Vagina (tissue), 2 donors: ENCODE data around the gene RIMBP3C. TPM values are rescaled to one million over a fixed set of nuclear protein-coding genes. Genes with fewer than 3 reads are reported as not detected.
"Not testable (repeated sequence)": the region's sequence is repeated elsewhere in the genome, so short reads cannot be mapped to it uniquely, and the experiment has no call there.

Source experiments
- DNase-seq, 2 donors: peaks; one replicate each; pipeline ENCODE4 v3.0.0-alpha.2; 2017; ENCODE audit errors: extremely low spot score in 2 of 2
- H3K27ac ChIP-seq: fragments of 200-600 bp; sonication (generic); one replicate; pipeline ENCODE4 v1.5.1; 2019
- H3K27me3 ChIP-seq: fragments of 200-600 bp; sonication (generic); one replicate; pipeline ENCODE4 v1.5.1; 2019
- H3K36me3 ChIP-seq, 2 donors: fragments of 200-600 bp; sonication (generic); one replicate each; pipeline ENCODE4 v1.5.1; 2017 to 2019
- H3K4me1 ChIP-seq: fragments of 200-600 bp; sonication (generic); one replicate; pipeline ENCODE4 v1.5.1; 2019
- H3K4me3 ChIP-seq, 2 donors: fragments of 200-600 bp; sonication (generic); 1 replicate in 1 of 2; 2 replicates in 1 of 2; pipeline ENCODE4 v1.5.1; 2016 to 2019
- H3K9me3 ChIP-seq: fragments of 200-600 bp; sonication (generic); one replicate; pipeline ENCODE4 v1.5.1; 2019
- POLR2A ChIP-seq, 2 donors: fragments of 450-650 bp; IDR thresholded peaks; one replicate each; pipeline ENCODE4 v1.6.1; 2017; ENCODE audit warnings: antibody characterized with exemption in 2 of 2, mild to moderate bottlenecking in 2 of 2, moderate library complexity in 2 of 2
- POLR2AphosphoS5 ChIP-seq, 2 donors: sonication (generic); formaldehyde crosslinking; IDR thresholded peaks; one replicate each; pipeline ENCODE4 v1.9.0; 2017; ENCODE audit warnings: antibody characterized with exemption in 2 of 2, mild to moderate bottlenecking in 2 of 2, low read depth in 1 of 2; ENCODE audit not compliant: insufficient read depth in 1 of 2
- intact Hi-C: fragments of 100-400 bp; cut with DNase I; formaldehyde crosslinking; loops from one replicate; pipeline ENCODE4 v1.15.1; 2023
- total RNA-seq: library from RNA; depleted of rRNA; stranded (reverse); fragments of >200 nt; gene quantifications from one replicate; pipeline ENCODE4 v1.2.3, GENCODE V29; 2016
- TF ChIP-seq, protein P1 (sequence below), 3 experiments: fragments of 450-650 bp in 2 of 3; fragments of 200-600 bp in 1 of 3; sonication (generic) in 1 of 3; IDR thresholded peaks; one replicate each; pipeline ENCODE4 v1.5.1; 2017 to 2019; ENCODE audit warnings: antibody characterized with exemption in 3 of 3, mild to moderate bottlenecking in 2 of 3, moderate library complexity in 2 of 3

Gene RIMBP3C
- total RNA-seq = not detected

DNA sequence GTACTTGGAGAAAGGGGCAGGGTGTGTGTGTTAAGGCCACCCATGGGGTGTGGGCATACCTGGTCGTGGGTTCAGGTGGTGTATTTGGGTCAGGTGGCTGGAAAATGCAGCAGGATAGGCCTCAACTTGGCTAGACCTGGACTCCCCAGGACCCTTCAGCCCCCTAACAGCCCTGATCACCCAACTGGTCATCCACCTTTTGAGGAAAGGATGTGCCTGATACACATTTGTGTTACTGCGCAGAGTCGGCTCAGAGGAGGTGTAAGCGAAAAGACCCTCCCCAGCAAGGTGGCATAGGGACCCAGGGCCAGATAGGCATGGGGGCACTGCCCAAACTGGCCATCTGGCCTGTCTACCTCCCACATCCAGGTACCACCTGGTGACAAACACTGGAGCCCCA, at the start of gene RIMBP3C:
Gene RIMBP3C, minus strand, starts transcription at position 101 of the 400 bp plus-strand sequence. CDS start 485 bp downstream, outside the sequence.
- DNase-seq, H3K4me3 ChIP-seq, H3K9me3 ChIP-seq, H3K27ac ChIP-seq, H3K36me3 ChIP-seq, intact Hi-C loops, H3K27me3 ChIP-seq, H3K4me1 ChIP-seq: not testable (repeated sequence)

- intact Hi-C loops = no loop called here
- H3K4me3 ChIP-seq = no peak overlapping the region
- peaks cover 15% of the 10 kb centered on the region for H3K4me1 ChIP-seq
- H3K9me3 ChIP-seq = no peaks in the 10 kb centered on the region
- TF ChIP-seq POLR2AphosphoS5 (IDR thresholded peaks at IDR 0.05; ENCODE audit: insufficient read depth in 1 of 2, low read depth in 1 of 2) = no peak
- TF ChIP-seq POLR2A (IDR thresholded peaks at IDR 0.05) = no peak
- TF ChIP-seq, protein P1, sequence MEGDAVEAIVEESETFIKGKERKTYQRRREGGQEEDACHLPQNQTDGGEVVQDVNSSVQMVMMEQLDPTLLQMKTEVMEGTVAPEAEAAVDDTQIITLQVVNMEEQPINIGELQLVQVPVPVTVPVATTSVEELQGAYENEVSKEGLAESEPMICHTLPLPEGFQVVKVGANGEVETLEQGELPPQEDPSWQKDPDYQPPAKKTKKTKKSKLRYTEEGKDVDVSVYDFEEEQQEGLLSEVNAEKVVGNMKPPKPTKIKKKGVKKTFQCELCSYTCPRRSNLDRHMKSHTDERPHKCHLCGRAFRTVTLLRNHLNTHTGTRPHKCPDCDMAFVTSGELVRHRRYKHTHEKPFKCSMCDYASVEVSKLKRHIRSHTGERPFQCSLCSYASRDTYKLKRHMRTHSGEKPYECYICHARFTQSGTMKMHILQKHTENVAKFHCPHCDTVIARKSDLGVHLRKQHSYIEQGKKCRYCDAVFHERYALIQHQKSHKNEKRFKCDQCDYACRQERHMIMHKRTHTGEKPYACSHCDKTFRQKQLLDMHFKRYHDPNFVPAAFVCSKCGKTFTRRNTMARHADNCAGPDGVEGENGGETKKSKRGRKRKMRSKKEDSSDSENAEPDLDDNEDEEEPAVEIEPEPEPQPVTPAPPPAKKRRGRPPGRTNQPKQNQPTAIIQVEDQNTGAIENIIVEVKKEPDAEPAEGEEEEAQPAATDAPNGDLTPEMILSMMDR (IDR thresholded peaks at IDR 0.05) = no peak
- H3K36me3 ChIP-seq = peaks cover 0 to 8% of the 10 kb centered on the region in 2 donors
- H3K27me3 ChIP-seq = no peaks in the 10 kb centered on the region
- DNase-seq = no peak
- H3K27ac ChIP-seq = no peak overlapping the region
Observed at GRCh38 chr22:21599053-21599893, 48.0 kb upstream of the RIMBP3C start.

DNA sequence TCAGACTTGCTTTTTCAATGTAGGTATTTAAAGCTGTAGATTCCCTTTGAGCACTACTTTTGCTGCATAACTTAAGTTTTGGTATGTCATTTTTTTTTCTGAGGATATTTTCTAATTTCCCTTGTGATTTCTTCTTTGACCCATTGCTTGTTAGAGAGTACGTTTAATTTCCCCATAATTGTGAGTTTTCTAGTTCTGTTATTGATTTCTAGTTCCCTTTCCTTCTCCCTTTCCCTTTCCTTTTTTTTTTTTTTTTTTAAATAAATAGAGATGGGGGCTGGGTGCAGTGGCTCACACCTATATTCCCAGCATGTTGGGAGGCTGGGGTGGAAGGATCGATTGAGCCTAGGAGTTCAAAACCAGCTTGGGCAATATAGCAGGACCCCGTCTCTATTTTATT, 47.0 kb upstream of the RIMBP3C start:
- H3K27me3 ChIP-seq = no peaks in the 10 kb centered on the region
- H3K4me1 ChIP-seq = peaks cover 15% of the 10 kb centered on the region
- no peak overlapping the region for H3K4me3 ChIP-seq
- H3K9me3 ChIP-seq = no peaks in the 10 kb centered on the region
- no peak overlapping the region for H3K27ac ChIP-seq
- H3K36me3 ChIP-seq = peaks cover 0 to 15% of the 10 kb centered on the region in 2 donors
- DNase-seq = no peak
- intact Hi-C loops = no loop called here
- no peak for TF ChIP-seq POLR2A (IDR thresholded peaks at IDR 0.05)
- TF ChIP-seq POLR2AphosphoS5 (IDR thresholded peaks at IDR 0.05; ENCODE audit: insufficient read depth in 1 of 2, low read depth in 1 of 2) = no peak
- TF ChIP-seq, protein P1 (IDR thresholded peaks at IDR 0.05) = no peak

GRCh38 chr22:21596356-21597135, 45.3 kb upstream of the RIMBP3C start:
- H3K9me3 ChIP-seq, intact Hi-C loops, H3K4me3 ChIP-seq, DNase-seq, H3K27me3 ChIP-seq, H3K27ac ChIP-seq: not testable (repeated sequence)
- peaks cover 0 to 15% of the 10 kb centered on the region in 2 donors for H3K36me3 ChIP-seq
- H3K4me1 ChIP-seq = peaks cover 21% of the 10 kb centered on the region

DNA sequence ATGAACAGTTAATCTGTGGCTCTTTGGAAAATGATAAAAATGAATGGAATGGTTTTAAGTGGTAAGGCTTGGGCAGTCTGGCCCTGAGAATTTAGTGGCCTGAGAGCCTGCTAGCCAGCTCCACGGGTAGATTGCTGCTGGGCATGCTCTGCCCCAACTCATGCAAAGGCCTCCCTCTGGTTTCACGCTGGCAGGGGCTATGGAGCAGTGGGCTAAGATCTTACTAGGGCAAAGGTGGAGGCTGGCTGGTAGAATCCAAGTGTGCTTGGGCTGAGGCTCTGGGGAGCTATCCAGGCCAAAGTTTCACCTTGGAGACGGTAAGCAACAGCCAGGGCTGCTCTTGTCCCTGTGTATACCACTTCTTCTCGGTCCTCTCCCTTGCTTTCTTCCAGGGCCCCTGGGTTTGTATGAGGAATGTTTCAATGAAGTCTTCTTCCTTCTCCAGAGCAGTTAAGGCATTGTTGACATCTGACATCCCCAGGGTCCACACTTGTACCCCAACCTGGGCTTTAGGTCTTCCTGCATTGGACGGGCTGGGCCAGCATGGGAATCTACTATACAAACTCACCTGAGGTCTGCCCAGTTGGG, 43.7 kb upstream of the RIMBP3C start:
- intact Hi-C loops = no loop called here
- Histone ChIP-seq H3K4me1 (peaks cover 36% of the 10 kb centered on the region), H3K27ac (no peak overlapping the region), H3K9me3 (no peaks in the 10 kb centered on the region), H3K27me3 (no peaks in the 10 kb centered on the region), H3K4me3 (no peak overlapping the region), H3K36me3 (peaks cover 0 to 15% of the 10 kb centered on the region in 2 donors)
- no peak for DNase-seq
- TF ChIP-seq POLR2AphosphoS5 (IDR thresholded peaks at IDR 0.05; ENCODE audit: insufficient read depth in 1 of 2, low read depth in 1 of 2) = no peak
- TF ChIP-seq, protein P1 (IDR thresholded peaks at IDR 0.05) = no peak
- no peak for TF ChIP-seq POLR2A (IDR thresholded peaks at IDR 0.05)
